Measurements from ENCODE around the gene CTXN3.

Gene CTXN3

GRCh38 chr5:127649018-127649439 is at the start of gene CTXN3:
Gene CTXN3, plus strand, starts transcription at chr5:127649082. Its CDS starts 8,440 bp downstream, at chr5:127657522.
- DNase-seq (ENCODE audit: low read depth, low spot score) = no peak
- H3K27me3 ChIP-seq (ENCODE audit: insufficient read depth, insufficient read length) = no peaks in the 10 kb centered on the region

DNA sequence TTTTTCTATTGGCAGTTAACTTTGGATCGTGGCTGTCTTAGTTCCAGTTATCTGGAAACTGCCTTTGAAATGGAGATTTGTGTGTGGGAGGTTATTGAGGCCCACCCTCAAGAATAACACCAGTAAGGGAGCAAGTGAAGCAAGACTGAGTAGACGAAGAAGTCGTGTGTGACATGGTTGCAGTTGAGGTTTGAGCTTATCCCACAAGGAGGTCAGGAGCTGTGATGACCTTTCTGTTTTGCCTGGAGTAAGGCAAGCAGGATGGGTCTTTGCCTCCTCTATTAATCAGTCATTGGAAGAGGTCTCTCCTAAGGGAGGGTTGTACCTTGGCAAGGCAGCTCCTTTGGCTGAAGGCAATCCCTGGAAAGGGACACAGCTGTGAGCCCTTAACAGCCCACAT is 49.6 kb upstream of the CTXN3 start:
- Histone ChIP-seq H3K36me3 (ENCODE audit: insufficient read depth, insufficient read length, low read length) (no peaks in the 10 kb centered on the region), H3K4me3 (ENCODE audit: insufficient read length, low read depth) (no peak overlapping the region), H3K9ac (ENCODE audit: insufficient read length, low read depth) (no peak overlapping the region), H3K9me3 (ENCODE audit: insufficient read depth, low read length) (no peaks in the 10 kb centered on the region), H3K27me3 (ENCODE audit: insufficient read depth, insufficient read length) (no peaks in the 10 kb centered on the region), H3K4me1 (ENCODE audit: insufficient read depth, insufficient read length) (no peaks in the 10 kb centered on the region)
- no peak for TF ChIP-seq ZNF274 (IDR thresholded peaks at IDR 0.05; ENCODE audit: low read depth, low read length)
- no peak for TF ChIP-seq YY1 (IDR thresholded peaks at IDR 0.05; ENCODE audit: insufficient read depth, insufficient read length)
- no peak for TF ChIP-seq SUZ12 (IDR thresholded peaks at IDR 0.05; ENCODE audit: extremely low read depth, insufficient read depth, insufficient read length)
- no peak for DNase-seq (ENCODE audit: low read depth, low spot score)

More at GRCh38 chr5:127649018-127649439, at the start of gene CTXN3:
- no peaks in the 10 kb centered on the region for H3K9me3 ChIP-seq (ENCODE audit: insufficient read depth, low read length)
- no peaks in the 10 kb centered on the region for H3K4me1 ChIP-seq (ENCODE audit: insufficient read depth, insufficient read length)
- H3K36me3 ChIP-seq (ENCODE audit: insufficient read depth, insufficient read length, low read length) = no peaks in the 10 kb centered on the region
- no peak for TF ChIP-seq ZNF274 (IDR thresholded peaks at IDR 0.05; ENCODE audit: low read depth, low read length)
- TF ChIP-seq SUZ12 (IDR thresholded peaks at IDR 0.05; ENCODE audit: extremely low read depth, insufficient read depth, insufficient read length) = no peak
- TF ChIP-seq YY1 (IDR thresholded peaks at IDR 0.05; ENCODE audit: insufficient read depth, insufficient read length) = no peak
- no peak within 1 kb of the TSS for H3K9ac ChIP-seq (ENCODE audit: insufficient read length, low read depth)
- no peak within 1 kb of the TSS for H3K4me3 ChIP-seq (ENCODE audit: insufficient read length, low read depth)

GRCh38 chr5:127599847-127600246 is 49.0 kb upstream of the CTXN3 start:
- H3K4me1 ChIP-seq (ENCODE audit: insufficient read depth, insufficient read length) = no peaks in the 10 kb centered on the region
- no peaks in the 10 kb centered on the region for H3K27me3 ChIP-seq (ENCODE audit: insufficient read depth, insufficient read length)

DNA sequence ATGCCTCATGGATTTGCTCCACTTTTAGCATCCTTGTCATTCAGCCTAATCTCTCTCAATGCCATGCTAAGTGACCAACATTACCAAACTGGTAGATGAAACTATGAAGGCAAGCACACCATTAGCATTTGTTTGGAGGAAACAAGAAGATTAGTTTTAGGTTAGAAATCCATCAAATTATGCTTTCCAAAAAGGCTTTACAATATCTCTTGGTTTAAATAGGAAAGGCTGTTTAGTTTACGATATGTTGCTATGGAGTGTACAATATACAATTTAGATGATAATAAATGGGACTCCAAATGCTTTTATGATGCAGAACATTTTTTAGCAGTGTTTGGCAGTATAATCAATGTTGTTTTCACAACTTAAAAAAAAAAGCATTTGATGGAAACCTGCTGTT is 47.8 kb upstream of the CTXN3 start:
- Histone ChIP-seq H3K36me3 (ENCODE audit: insufficient read depth, insufficient read length, low read length) (no peaks in the 10 kb centered on the region), H3K27me3 (ENCODE audit: insufficient read depth, insufficient read length) (no peaks in the 10 kb centered on the region)

More at GRCh38 chr5:127599847-127600246, 49.0 kb upstream of the CTXN3 start:
- Histone ChIP-seq H3K4me3 (ENCODE audit: insufficient read length, low read depth) (no peak overlapping the region), H3K9me3 (ENCODE audit: insufficient read depth, low read length) (no peaks in the 10 kb centered on the region), H3K36me3 (ENCODE audit: insufficient read depth, insufficient read length, low read length) (no peaks in the 10 kb centered on the region), H3K9ac (ENCODE audit: insufficient read length, low read depth) (no peak overlapping the region)
- TF ChIP-seq YY1 (IDR thresholded peaks at IDR 0.05; ENCODE audit: insufficient read depth, insufficient read length) (no peak), ZNF274 (IDR thresholded peaks at IDR 0.05; ENCODE audit: low read depth, low read length) (no peak), SUZ12 (IDR thresholded peaks at IDR 0.05; ENCODE audit: extremely low read depth, insufficient read depth, insufficient read length) (no peak)
- no peak for DNase-seq (ENCODE audit: low read depth, low spot score)

GRCh38 chr5:127601601-127602000 is 47.3 kb upstream of the CTXN3 start:
- H3K4me3 ChIP-seq (ENCODE audit: insufficient read length, low read depth) = no peak overlapping the region
- TF ChIP-seq YY1 (IDR thresholded peaks at IDR 0.05; ENCODE audit: insufficient read depth, insufficient read length) = no peak
- TF ChIP-seq ZNF274 (IDR thresholded peaks at IDR 0.05; ENCODE audit: low read depth, low read length) = no peak
- TF ChIP-seq SUZ12 (IDR thresholded peaks at IDR 0.05; ENCODE audit: extremely low read depth, insufficient read depth, insufficient read length) = no peak
- no peak for DNase-seq (ENCODE audit: low read depth, low spot score)
- no peaks in the 10 kb centered on the region for H3K27me3 ChIP-seq (ENCODE audit: insufficient read depth, insufficient read length)
- H3K4me1 ChIP-seq (ENCODE audit: insufficient read depth, insufficient read length) = no peaks in the 10 kb centered on the region
- no peaks in the 10 kb centered on the region for H3K9me3 ChIP-seq (ENCODE audit: insufficient read depth, low read length)
- H3K36me3 ChIP-seq (ENCODE audit: insufficient read depth, insufficient read length, low read length) = no peaks in the 10 kb centered on the region
- H3K9ac ChIP-seq (ENCODE audit: insufficient read length, low read depth) = no peak overlapping the region

More for the DNA sequence above, 47.8 kb upstream of the CTXN3 start:
- DNase-seq (ENCODE audit: low read depth, low spot score) = no peak
- Histone ChIP-seq H3K4me1 (ENCODE audit: insufficient read depth, insufficient read length) (no peaks in the 10 kb centered on the region), H3K9ac (ENCODE audit: insufficient read length, low read depth) (no peak overlapping the region), H3K4me3 (ENCODE audit: insufficient read length, low read depth) (no peak overlapping the region), H3K9me3 (ENCODE audit: insufficient read depth, low read length) (no peaks in the 10 kb centered on the region)
- TF ChIP-seq ZNF274 (IDR thresholded peaks at IDR 0.05; ENCODE audit: low read depth, low read length) (no peak), SUZ12 (IDR thresholded peaks at IDR 0.05; ENCODE audit: extremely low read depth, insufficient read depth, insufficient read length) (no peak), YY1 (IDR thresholded peaks at IDR 0.05; ENCODE audit: insufficient read depth, insufficient read length) (no peak)

GRCh38 chr5:127602481-127602880 is 46.4 kb upstream of the CTXN3 start:
- Histone ChIP-seq H3K9me3 (ENCODE audit: insufficient read depth, low read length) (no peaks in the 10 kb centered on the region), H3K9ac (ENCODE audit: insufficient read length, low read depth) (no peak overlapping the region), H3K27me3 (ENCODE audit: insufficient read depth, insufficient read length) (no peaks in the 10 kb centered on the region), H3K4me1 (ENCODE audit: insufficient read depth, insufficient read length) (no peaks in the 10 kb centered on the region), H3K36me3 (ENCODE audit: insufficient read depth, insufficient read length, low read length) (no peaks in the 10 kb centered on the region), H3K4me3 (ENCODE audit: insufficient read length, low read depth) (no peak overlapping the region)
- no peak for DNase-seq (ENCODE audit: low read depth, low spot score)
- TF ChIP-seq SUZ12 (IDR thresholded peaks at IDR 0.05; ENCODE audit: extremely low read depth, insufficient read depth, insufficient read length) (no peak), YY1 (IDR thresholded peaks at IDR 0.05; ENCODE audit: insufficient read depth, insufficient read length) (no peak), ZNF274 (IDR thresholded peaks at IDR 0.05; ENCODE audit: low read depth, low read length) (no peak)

- Histone ChIP-seq H3K4me3 (ENCODE audit: insufficient read length, low read depth) (no peak overlapping the region), H3K9ac (ENCODE audit: insufficient read length, low read depth) (no peak overlapping the region), H3K27me3 (ENCODE audit: insufficient read depth, insufficient read length) (no peaks in the 10 kb centered on the region), H3K4me1 (ENCODE audit: insufficient read depth, insufficient read length) (no peaks in the 10 kb centered on the region), H3K9me3 (ENCODE audit: insufficient read depth, low read length) (no peaks in the 10 kb centered on the region), H3K36me3 (ENCODE audit: insufficient read depth, insufficient read length, low read length) (no peaks in the 10 kb centered on the region)
- DNase-seq (ENCODE audit: low read depth, low spot score) = no peak
- TF ChIP-seq ZNF274 (IDR thresholded peaks at IDR 0.05; ENCODE audit: low read depth, low read length) = no peak
- TF ChIP-seq YY1 (IDR thresholded peaks at IDR 0.05; ENCODE audit: insufficient read depth, insufficient read length) = no peak
- no peak for TF ChIP-seq SUZ12 (IDR thresholded peaks at IDR 0.05; ENCODE audit: extremely low read depth, insufficient read depth, insufficient read length)
These were observed 45.7 kb upstream of the CTXN3 start for GRCh38 chr5:127602896-127603844.

Measured in NT2/D1 (cell line).